SK-N-SH (cell line): ENCODE measurements around the gene FTL. TPM values are rescaled to one million over a fixed set of nuclear protein-coding genes. Genes with fewer than 3 reads are reported as not detected.

ENCODE experiments used
- CTCF ChIA-PET: fragments of 300-600, 350-600 bp; formaldehyde crosslinking; extraction: SDS; loops from one replicate; lab custom pipeline; 2021; lab: Yijun Ruan, JAX
- POLR2A ChIA-PET: fragments of 350-600 bp; sonication (Branson Sonifier 250); formaldehyde crosslinking; extraction: SDS; loops from one replicate; lab custom pipeline; 2020; ENCODE audit warnings: antibody characterized with exemption, inconsistent platforms; lab: Yijun Ruan, JAX
- DNase-seq: peaks from one replicate; pipeline ENCODE4 v3.0.0; 2012
- H2AFZ ChIP-seq: fragments of 200-600 bp; sonication (generic); 2 replicates; pipeline ENCODE4 v1.8.1; 2016; ENCODE audit warnings: antibody characterized with exemption, mild to moderate bottlenecking, low read depth
- H3F3A ChIP-seq: fragments of 200-600 bp; sonication (generic); replicated peaks from 2 replicates; pipeline ENCODE3; 2016; ENCODE audit warnings: antibody characterized with exemption, mild to moderate bottlenecking; ENCODE audit not compliant: insufficient read depth
- H3K27ac ChIP-seq, 2 experiments: fragments of 200-500 bp in 1 of 2; fragments of 200-600 bp in 1 of 2; sonication (Bioruptor generic) in 1 of 2; sonication (generic), shearing (Covaris generic) in 1 of 2; 2 replicates each; pipeline versions ENCODE4 v1.5.1 to v1.6.1; 2014 to 2016; ENCODE audit warnings: low read depth in 2 of 2, inconsistent platforms in 1 of 2, low read length in 1 of 2, mild to moderate bottlenecking in 1 of 2, mixed read lengths in 1 of 2
- H3K27me3 ChIP-seq: fragments of 200-600 bp; sonication (generic), shearing (Covaris generic); 2 replicates; pipeline ENCODE4 v1.6.1; 2016; ENCODE audit warnings: mixed run types; ENCODE audit not compliant: insufficient read depth
- H3K36me3 ChIP-seq, 2 experiments: fragments of 200-500 bp in 1 of 2; fragments of 200-600 bp in 1 of 2; sonication (Bioruptor generic) in 1 of 2; sonication (generic) in 1 of 2; replicated peaks in 1 of 2; 2 replicates each; pipeline versions ENCODE3 to v1.5.1; 2014 to 2016; ENCODE audit warnings: low read length in 1 of 2, mild to moderate bottlenecking in 1 of 2; ENCODE audit not compliant: insufficient read depth in 2 of 2, control insufficient read depth in 1 of 2
- H3K4me1 ChIP-seq, 2 experiments: fragments of 200-500 bp in 1 of 2; fragments of 200-600 bp in 1 of 2; sonication (Bioruptor generic) in 1 of 2; sonication (generic), shearing (Covaris generic) in 1 of 2; 2 replicates each; pipeline versions ENCODE4 v1.5.1 to v1.6.1; 2014 to 2016; ENCODE audit warnings: low read depth in 1 of 2, low read length in 1 of 2, mixed run types in 1 of 2; ENCODE audit not compliant: insufficient read depth in 2 of 2, control insufficient read depth in 1 of 2
- H3K4me2 ChIP-seq: fragments of 200-600 bp; sonication (generic), shearing (Covaris generic); 2 replicates; pipeline ENCODE4 v1.6.1; 2017; ENCODE audit warnings: mixed run types
- H3K4me3 ChIP-seq, 2 experiments: fragments of 200-500 bp in 1 of 2; fragments of 200-600 bp in 1 of 2; sonication (Bioruptor generic) in 1 of 2; sonication (generic), shearing (Covaris generic) in 1 of 2; 2 replicates each; pipeline versions ENCODE4 v1.5.1 to v1.8.1; 2014 to 2016; ENCODE audit warnings: low read depth in 2 of 2, inconsistent platforms in 1 of 2, low read length in 1 of 2, mild to moderate bottlenecking in 1 of 2, mixed read lengths in 1 of 2, moderate library complexity in 1 of 2
- H3K79me2 ChIP-seq: fragments of 200-600 bp; sonication (generic); 2 replicates; pipeline ENCODE4 v1.8.1; 2017; ENCODE audit warnings: mild to moderate bottlenecking; ENCODE audit not compliant: insufficient read depth
- H3K9ac ChIP-seq: fragments of 200-600 bp; sonication (generic); 2 replicates; pipeline ENCODE4 v1.6.1; 2017; ENCODE audit warnings: mixed run types
- H3K9me2 ChIP-seq: fragments of 200-600 bp; sonication (generic); 2 replicates; pipeline ENCODE4 v1.6.1; 2017; ENCODE audit warnings: mixed run types
- H3K9me3 ChIP-seq: fragments of 200-600 bp; sonication (generic); 2 replicates; pipeline ENCODE4 v1.6.1; 2017; ENCODE audit warnings: mixed run types, mild to moderate bottlenecking, moderate library complexity
- H4K20me1 ChIP-seq: fragments of 200-600 bp; sonication (generic); 2 replicates; pipeline ENCODE4 v1.6.1; 2017; ENCODE audit warnings: mild to moderate bottlenecking, mixed run types; ENCODE audit not compliant: insufficient read depth
- EZH2phosphoT487 ChIP-seq: fragments of 200-600 bp; sonication (generic); IDR thresholded peaks from 2 replicates; pipeline ENCODE4 v1.6.1; 2017; ENCODE audit warnings: low read depth, mixed run types, mild to moderate bottlenecking, antibody characterized with exemption, moderate library complexity, borderline replicate concordance
- FOXM1 ChIP-seq: IDR thresholded peaks from 2 replicates; pipeline ENCODE4 v1.4.0; 2012; ENCODE audit warnings: low read depth, mild to moderate bottlenecking
- MAX ChIP-seq: IDR thresholded peaks from 2 replicates; pipeline ENCODE4 v1.4.0; 2012; ENCODE audit warnings: low read depth
- MXI1 ChIP-seq: IDR thresholded peaks from 2 replicates; pipeline ENCODE4 v1.6.1; 2012; ENCODE audit warnings: mild to moderate bottlenecking, low read depth, low read length, improper control_type of control experiment
- NFIC ChIP-seq: IDR thresholded peaks from 2 replicates; pipeline ENCODE4 v1.4.0; 2012; ENCODE audit warnings: borderline replicate concordance
- NRF1 ChIP-seq: IDR thresholded peaks from 2 replicates; pipeline ENCODE4 v1.6.1; 2012; ENCODE audit warnings: low read depth, mild to moderate bottlenecking, low read length
- PBX3 ChIP-seq: IDR thresholded peaks from 2 replicates; pipeline ENCODE4; 2012
- RFX5 ChIP-seq: IDR thresholded peaks from 2 replicates; pipeline ENCODE4 v1.6.1; 2012; ENCODE audit warnings: mild to moderate bottlenecking, improper control_type of control experiment, low read length
- SMC3 ChIP-seq: IDR thresholded peaks from 2 replicates; pipeline ENCODE4 v1.6.1; 2012; ENCODE audit warnings: low read depth, low read length, improper control_type of control experiment
- TAF1 ChIP-seq: IDR thresholded peaks from 2 replicates; pipeline ENCODE4 v1.6.1; 2012; ENCODE audit warnings: low read depth, mild to moderate bottlenecking, low read length, moderate library complexity, borderline replicate concordance
- TEAD4 ChIP-seq: IDR thresholded peaks from 2 replicates; pipeline ENCODE4 v1.4.0; 2012; ENCODE audit warnings: mild to moderate bottlenecking, borderline replicate concordance; ENCODE audit not compliant: insufficient read depth
- USF2 ChIP-seq: fragments of 150-350 bp; IDR thresholded peaks from 2 replicates; pipeline ENCODE4 v1.6.1; 2017; ENCODE audit warnings: antibody characterized with exemption, low read length, low read depth, borderline replicate concordance
- WGBS: methylation state at CpG from one replicate; pipeline ENCODE4 v1.1.6; 2017; ENCODE audit warnings: low lambda C conversion rate; 5-methylcytosine and 5-hydroxymethylcytosine counted together
- polyA plus RNA-seq, 3 experiments: library from polyadenylated mRNA; depleted of rRNA; stranded (reverse); fragments of >200 nt; gene quantifications; 2 replicates each; pipeline ENCODE4 v1.2.3, GENCODE V29; 2012

Gene FTL
- polyA plus RNA-seq, 1 of the 3 experiments (the other 2 are of a cell fraction): 875 TPM

- TF ChIP-seq USF2 (no peak), TAF1 (no peak), NFIC (no peak), TEAD4 (no peak), PBX3 (no peak), EZH2phosphoT487 (no peak), RFX5 (no peak)
These were observed 43.2 kb upstream of the FTL start (continued) for GRCh38 chr19:48921721-48922500.

GRCh38 chr19:48922548-48923490 lies 42.3 kb upstream of the FTL start:
- no peak overlapping the region for H2AFZ ChIP-seq
- ChIA-PET POLR2A (interaction anchor here (0.6 kb wide), 1 partner anchor 463 kb away, joined by 3 read pairs; no protein-coding TSS in a partner anchor), CTCF (no interaction called here)
- no peaks in the 10 kb centered on the region for H3K9me3 ChIP-seq
- no peaks in the 10 kb centered on the region for H3K79me2 ChIP-seq
- H3K4me1 ChIP-seq: 0 out of 4 replicates have a peak, but pooled peaks cover 0 to 4% of the 10 kb centered on the region in 2 experiments
- H3K9me2 ChIP-seq: no peaks in the 10 kb centered on the region
- H3F3A ChIP-seq: peaks cover 15% of the 10 kb centered on the region
- H3K27me3 ChIP-seq: no peaks in the 10 kb centered on the region
- H3K4me3 ChIP-seq: no peak overlapping the region
- no peak for DNase-seq
- no peak overlapping the region for H3K4me2 ChIP-seq
- TF ChIP-seq MXI1: no peak
- no peak for TF ChIP-seq TAF1
- no peak for TF ChIP-seq SMC3
- no peak for TF ChIP-seq FOXM1
- no peak for TF ChIP-seq NRF1
- TF ChIP-seq MAX: no peak
- no peaks in the 10 kb centered on the region for H4K20me1 ChIP-seq
- 96% methylated on average over 11 of the region's 18 CpGs for WGBS
- H3K27ac ChIP-seq: no peak overlapping the region
- no peak overlapping the region for H3K9ac ChIP-seq
- peaks cover 8 to 14% of the 10 kb centered on the region in 2 experiments for H3K36me3 ChIP-seq
